Measurements from ENCODE around the gene STON2.

STON2 gene

GRCh38 chr14:81412779-81413178 is 12.7 kb upstream of the STON2 start:
- Histone ChIP-seq H3K36me3 (ENCODE audit: insufficient read depth, low read length) (no peaks in the 10 kb centered on the region), H3K27me3 (ENCODE audit: insufficient read depth, low read length) (no peaks in the 10 kb centered on the region), H3K9me3 (ENCODE audit: low read length) (peaks cover 3% of the 10 kb centered on the region), H3K4me1 (ENCODE audit: insufficient read depth, low read length) (peaks cover 4% of the 10 kb centered on the region), H2AFZ (ENCODE audit: low read depth, low read length) (no peak overlapping the region), H3K4me3 (ENCODE audit: low read length) (no peak overlapping the region)

- Histone ChIP-seq H3K36me3 (ENCODE audit: insufficient read depth, low read length) (no peaks in the 10 kb centered on the region), H3K27me3 (ENCODE audit: insufficient read depth, low read length) (no peaks in the 10 kb centered on the region), H3K4me1 (ENCODE audit: insufficient read depth, low read length) (peaks cover 4% of the 10 kb centered on the region), H3K9me3 (ENCODE audit: low read length) (no peaks in the 10 kb centered on the region), H2AFZ (ENCODE audit: low read depth, low read length) (no peak overlapping the region), H3K4me3 (ENCODE audit: low read length) (no peak overlapping the region)
Measured at GRCh38 chr14:81408595-81408994, 8.5 kb upstream of the STON2 start.

- H3K4me1 ChIP-seq (ENCODE audit: insufficient read depth, low read length), result no peaks in the 10 kb centered on the region
- no peaks in the 10 kb centered on the region for H3K9me3 ChIP-seq (ENCODE audit: low read length)
- H3K27me3 ChIP-seq (ENCODE audit: insufficient read depth, low read length), result no peaks in the 10 kb centered on the region
- H2AFZ ChIP-seq (ENCODE audit: low read depth, low read length), result no peak overlapping the region
- H3K4me3 ChIP-seq (ENCODE audit: low read length), result no peak overlapping the region
- no peaks in the 10 kb centered on the region for H3K36me3 ChIP-seq (ENCODE audit: insufficient read depth, low read length)
Measured at GRCh38 chr14:81406863-81407262, 6.7 kb upstream of the STON2 start.

GRCh38 chr14:81402123-81402495 is 2.0 kb upstream of the STON2 start:
- Histone ChIP-seq H3K36me3 (ENCODE audit: insufficient read depth, low read length) (peaks cover 11% of the 10 kb centered on the region), H3K27me3 (ENCODE audit: insufficient read depth, low read length) (no peaks in the 10 kb centered on the region), H3K4me3 (ENCODE audit: low read length) (no peak overlapping the region), H3K4me1 (ENCODE audit: insufficient read depth, low read length) (no peaks in the 10 kb centered on the region), H3K9me3 (ENCODE audit: low read length) (peaks cover 5% of the 10 kb centered on the region), H2AFZ (ENCODE audit: low read depth, low read length) (no peak overlapping the region)

- Histone ChIP-seq H3K9me3 (ENCODE audit: low read length) (peaks cover 5% of the 10 kb centered on the region), H3K27me3 (ENCODE audit: insufficient read depth, low read length) (no peaks in the 10 kb centered on the region), H3K4me1 (ENCODE audit: insufficient read depth, low read length) (no peaks in the 10 kb centered on the region), H3K4me3 (ENCODE audit: low read length) (no peak overlapping the region), H3K36me3 (ENCODE audit: insufficient read depth, low read length) (peaks cover 11% of the 10 kb centered on the region), H2AFZ (ENCODE audit: low read depth, low read length) (no peak overlapping the region)
Measured at GRCh38 chr14:81401420-81402122, 1.4 kb upstream of the STON2 start.

- Histone ChIP-seq H3K36me3 (ENCODE audit: insufficient read depth, low read length) (peaks cover 15% of the 10 kb centered on the region), H3K4me1 (ENCODE audit: insufficient read depth, low read length) (no peaks in the 10 kb centered on the region), H3K4me3 (ENCODE audit: low read length) (no peak overlapping the region), H3K27me3 (ENCODE audit: insufficient read depth, low read length) (no peaks in the 10 kb centered on the region), H2AFZ (ENCODE audit: low read depth, low read length) (no peak overlapping the region), H3K9me3 (ENCODE audit: low read length) (peaks cover 8% of the 10 kb centered on the region)
Measured at GRCh38 chr14:81400852-81401251, 728 bp upstream of the STON2 start.

DNA sequence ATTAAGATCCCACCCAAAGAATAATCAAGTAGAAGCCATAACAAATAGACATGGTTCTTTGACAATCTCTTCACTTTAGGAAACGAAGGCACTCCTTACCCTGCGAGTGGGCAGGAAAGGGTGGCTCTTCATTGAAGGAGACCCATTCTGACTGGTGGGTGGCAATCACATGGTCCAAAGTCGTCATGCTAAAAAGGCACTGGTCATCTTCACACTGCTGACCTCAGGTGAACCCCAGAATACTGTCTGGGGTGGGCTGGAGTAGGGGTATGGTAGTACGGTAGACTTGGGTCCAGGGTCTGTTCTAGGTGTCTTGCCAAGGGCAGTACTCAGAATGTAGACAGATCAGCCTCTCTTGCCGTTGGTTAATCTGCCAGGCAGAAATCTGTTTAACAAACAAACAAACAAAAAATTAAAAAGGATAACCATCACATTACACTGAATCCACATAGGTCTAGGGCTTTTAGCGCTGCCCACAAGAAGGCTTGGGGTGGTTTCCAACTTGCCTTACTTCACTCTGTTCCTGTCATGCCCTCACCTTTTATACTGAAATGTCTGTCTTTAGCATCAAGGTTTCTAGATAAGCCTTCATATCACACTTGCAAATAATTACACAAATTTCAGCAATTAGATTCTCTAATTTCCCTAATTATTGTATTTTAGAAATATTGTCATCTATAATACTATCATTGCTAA is 1.8 kb downstream of the STON2 start:
- peaks cover 10% of the 10 kb centered on the region for H3K9me3 ChIP-seq (ENCODE audit: low read length)
- no peaks in the 10 kb centered on the region for H3K27me3 ChIP-seq (ENCODE audit: insufficient read depth, low read length)
- no peak overlapping the region for H2AFZ ChIP-seq (ENCODE audit: low read depth, low read length)
- H3K4me1 ChIP-seq (ENCODE audit: insufficient read depth, low read length), result no peaks in the 10 kb centered on the region
- H3K4me3 ChIP-seq (ENCODE audit: low read length), result no peak overlapping the region
- H3K36me3 ChIP-seq (ENCODE audit: insufficient read depth, low read length), result peaks cover 22% of the 10 kb centered on the region

GRCh38 chr14:81396113-81396512 is 4.0 kb downstream of the STON2 start:
- Histone ChIP-seq H3K27me3 (ENCODE audit: insufficient read depth, low read length) (no peaks in the 10 kb centered on the region), H3K4me1 (ENCODE audit: insufficient read depth, low read length) (no peaks in the 10 kb centered on the region), H3K9me3 (ENCODE audit: low read length) (peaks cover 10% of the 10 kb centered on the region), H3K4me3 (ENCODE audit: low read length) (no peak overlapping the region), H2AFZ (ENCODE audit: low read depth, low read length) (no peak overlapping the region), H3K36me3 (ENCODE audit: insufficient read depth, low read length) (peaks cover 25% of the 10 kb centered on the region)

- Histone ChIP-seq H3K36me3 (ENCODE audit: insufficient read depth, low read length) (peaks cover 25% of the 10 kb centered on the region), H2AFZ (ENCODE audit: low read depth, low read length) (no peak overlapping the region), H3K9me3 (ENCODE audit: low read length) (peaks cover 10% of the 10 kb centered on the region), H3K27me3 (ENCODE audit: insufficient read depth, low read length) (no peaks in the 10 kb centered on the region), H3K4me3 (ENCODE audit: low read length) (no peak overlapping the region), H3K4me1 (ENCODE audit: insufficient read depth, low read length) (no peaks in the 10 kb centered on the region)
Measured at GRCh38 chr14:81394739-81395138, 5.4 kb downstream of the STON2 start.

DNA sequence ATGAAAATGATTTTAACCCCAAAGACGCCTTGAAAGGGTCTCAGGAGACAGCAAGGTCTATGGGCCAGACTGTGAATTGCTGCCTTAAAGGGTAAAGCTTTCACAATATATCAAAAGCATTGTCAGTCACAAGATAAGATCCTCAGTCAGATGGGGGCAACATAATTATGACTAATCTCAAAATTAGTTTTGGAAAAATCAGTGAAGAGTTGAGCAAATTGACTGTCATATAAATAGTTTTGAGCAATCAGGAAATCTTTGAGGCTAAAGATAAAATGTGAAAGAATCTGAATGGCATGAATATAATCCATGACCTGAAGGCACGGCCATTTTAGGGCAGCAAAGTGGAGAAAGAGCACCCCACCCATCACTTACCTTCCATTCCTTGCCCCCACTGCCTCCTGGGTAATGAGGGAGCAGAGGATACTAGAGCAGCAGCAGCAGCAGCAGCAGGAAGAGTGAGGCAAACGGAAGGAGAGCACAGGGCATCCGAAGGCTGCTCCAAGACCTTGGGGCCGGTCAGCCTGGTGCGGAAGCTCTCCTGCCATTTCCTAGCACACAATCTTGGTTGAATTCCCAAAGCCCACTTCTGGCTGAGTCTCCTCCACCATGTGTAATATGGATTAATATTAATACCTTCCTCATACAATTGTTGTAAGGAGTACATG is 7.0 kb downstream of the STON2 start:
- peaks cover 22% of the 10 kb centered on the region for H3K36me3 ChIP-seq (ENCODE audit: insufficient read depth, low read length)
- no peak overlapping the region for H3K4me3 ChIP-seq (ENCODE audit: low read length)
- H3K4me1 ChIP-seq (ENCODE audit: insufficient read depth, low read length), result no peaks in the 10 kb centered on the region
- H3K27me3 ChIP-seq (ENCODE audit: insufficient read depth, low read length), result no peaks in the 10 kb centered on the region
- no peak overlapping the region for H2AFZ ChIP-seq (ENCODE audit: low read depth, low read length)
- H3K9me3 ChIP-seq (ENCODE audit: low read length), result peaks cover 8% of the 10 kb centered on the region

GRCh38 chr14:81392052-81392451 is 8.1 kb downstream of the STON2 start:
- H3K9me3 ChIP-seq (ENCODE audit: low read length), result peaks cover 5% of the 10 kb centered on the region
- H3K4me3 ChIP-seq (ENCODE audit: low read length), result no peak overlapping the region
- H3K36me3 ChIP-seq (ENCODE audit: insufficient read depth, low read length), result peaks cover 14% of the 10 kb centered on the region
- H3K27me3 ChIP-seq (ENCODE audit: insufficient read depth, low read length), result no peaks in the 10 kb centered on the region
- no peaks in the 10 kb centered on the region for H3K4me1 ChIP-seq (ENCODE audit: insufficient read depth, low read length)
- no peak overlapping the region for H2AFZ ChIP-seq (ENCODE audit: low read depth, low read length)

- peaks cover 10% of the 10 kb centered on the region for H3K36me3 ChIP-seq (ENCODE audit: insufficient read depth, low read length)
- H3K27me3 ChIP-seq (ENCODE audit: insufficient read depth, low read length), result no peaks in the 10 kb centered on the region
- no peak overlapping the region for H2AFZ ChIP-seq (ENCODE audit: low read depth, low read length)
- peaks cover 3% of the 10 kb centered on the region for H3K9me3 ChIP-seq (ENCODE audit: low read length)
- H3K4me1 ChIP-seq (ENCODE audit: insufficient read depth, low read length), result peaks cover 2% of the 10 kb centered on the region
- H3K4me3 ChIP-seq (ENCODE audit: low read length), result no peak overlapping the region
Measured at GRCh38 chr14:81390696-81391095, 9.4 kb downstream of the STON2 start.

- Histone ChIP-seq H3K36me3 (ENCODE audit: insufficient read depth, low read length) (peaks cover 3% of the 10 kb centered on the region), H3K4me1 (ENCODE audit: insufficient read depth, low read length) (peaks cover 12% of the 10 kb centered on the region), H3K4me3 (ENCODE audit: low read length) (no peak overlapping the region), H2AFZ (ENCODE audit: low read depth, low read length) (no peak overlapping the region), H3K27me3 (ENCODE audit: insufficient read depth, low read length) (no peaks in the 10 kb centered on the region), H3K9me3 (ENCODE audit: low read length) (no peaks in the 10 kb centered on the region)
Measured at GRCh38 chr14:81388336-81388735, 11.8 kb downstream of the STON2 start.
